SJCRH30 (cell line): ENCODE data around the gene CYP26B1. TPM values are rescaled to one million over a fixed set of nuclear protein-coding genes. Genes with fewer than 3 reads are reported as not detected.

ENCODE experiments used
- DNase-seq, 2 experiments: peaks; one replicate each; pipeline ENCODE4 v3.0.0-alpha.2; 2015 to 2020
- H3K27ac ChIP-seq: fragments of 250-450 bp; sonication (Bioruptor Pico); 2 replicates; pipeline ENCODE4 v1.5.1; 2020; ENCODE audit warnings: mild to moderate bottlenecking, moderate library complexity
- H3K27me3 ChIP-seq: fragments of 250-450 bp; sonication (Bioruptor Pico); 2 replicates; pipeline ENCODE4 v1.5.1; 2020; ENCODE audit warnings: mild to moderate bottlenecking, moderate library complexity
- H3K36me3 ChIP-seq: fragments of 250-450 bp; sonication (Bioruptor Pico); 2 replicates; pipeline ENCODE4 v1.5.1; 2020; ENCODE audit warnings: mild to moderate bottlenecking, moderate library complexity
- H3K4me1 ChIP-seq: fragments of 250-450 bp; sonication (Bioruptor Pico); 2 replicates; pipeline ENCODE4 v1.5.1; 2020; ENCODE audit warnings: mild to moderate bottlenecking, moderate library complexity
- H3K4me3 ChIP-seq: fragments of 250-450 bp; sonication (Bioruptor Pico); 2 replicates; pipeline ENCODE4 v1.5.1; 2020; ENCODE audit warnings: mild to moderate bottlenecking, moderate library complexity
- H3K9me3 ChIP-seq: fragments of 250-450 bp; sonication (Bioruptor Pico); replicated peaks from 2 replicates; pipeline ENCODE4 v1.5.1; 2020; ENCODE audit warnings: mild to moderate bottlenecking, moderate library complexity
- total RNA-seq: library from RNA; depleted of rRNA; stranded (reverse); fragments of >200 nt; shearing (Covaris generic); gene quantifications from 2 replicates; pipeline ENCODE4 v1.2.3, GENCODE V29; 2014

The CYP26B1 gene
- total RNA-seq, 1 experiment from 2014 or later: 9.7 TPM

DNA sequence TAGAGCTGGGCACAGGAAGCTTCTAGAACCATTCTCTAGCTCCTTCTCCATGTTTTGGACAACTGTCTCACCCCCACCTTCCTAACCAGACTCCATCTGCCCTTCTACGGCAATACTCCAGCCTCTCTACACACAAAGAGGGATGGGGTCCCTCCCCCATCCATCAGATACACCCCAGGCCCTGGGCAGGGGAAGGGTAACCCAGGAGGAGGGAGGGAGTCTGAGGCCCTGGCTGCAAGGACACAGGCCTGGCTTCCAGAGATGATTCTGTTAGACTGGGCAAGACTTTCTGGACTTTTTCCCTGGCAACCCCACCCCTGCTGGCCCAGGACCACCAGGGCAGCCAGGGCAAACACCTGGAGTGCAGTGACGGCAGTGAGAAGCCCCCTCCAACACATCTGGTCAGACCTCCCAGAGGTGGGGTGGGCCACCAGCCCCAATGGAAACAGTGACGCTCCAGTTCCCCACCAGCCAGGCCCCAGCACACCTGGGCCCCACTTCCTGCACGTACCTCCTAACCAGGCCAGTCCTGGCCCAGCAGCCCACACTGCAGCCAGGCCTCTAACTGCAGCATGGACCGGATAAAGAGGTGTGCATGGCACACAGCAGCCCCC, 6.5 kb downstream of the CYP26B1 start:
- no peak overlapping the region for H3K4me3 ChIP-seq
- no peaks in the 10 kb centered on the region for H3K36me3 ChIP-seq
- H3K4me1 ChIP-seq: peaks cover 38% of the 10 kb centered on the region
- H3K27me3 ChIP-seq: no peaks in the 10 kb centered on the region
- no peak overlapping the region for H3K27ac ChIP-seq
- DNase-seq: no peak
- no peaks in the 10 kb centered on the region for H3K9me3 ChIP-seq

DNA sequence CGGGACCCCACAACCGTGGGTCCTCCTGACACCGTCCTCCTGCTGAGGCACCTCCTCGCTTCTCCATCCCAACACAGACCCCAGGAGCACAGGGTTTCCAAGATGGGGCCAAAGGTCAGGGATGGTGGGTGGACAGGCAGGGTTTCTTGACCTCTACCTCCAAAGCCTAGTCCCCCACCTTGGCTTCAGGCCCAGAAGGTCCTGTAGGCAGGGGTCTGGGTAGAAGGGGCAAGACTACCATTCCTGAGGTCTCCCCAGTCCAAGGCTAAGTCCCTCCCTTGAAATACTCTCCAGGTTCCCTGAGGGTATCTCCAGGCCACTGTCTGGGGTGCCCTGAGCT, 7.1 kb downstream of the CYP26B1 start:
- Histone ChIP-seq H3K9me3 (no peaks in the 10 kb centered on the region), H3K27me3 (no peaks in the 10 kb centered on the region), H3K27ac (peak overlapping the region; percentile 91), H3K36me3 (no peaks in the 10 kb centered on the region), H3K4me1 (peaks cover 38% of the 10 kb centered on the region), H3K4me3 (no peak overlapping the region)
- no peak for DNase-seq

DNA sequence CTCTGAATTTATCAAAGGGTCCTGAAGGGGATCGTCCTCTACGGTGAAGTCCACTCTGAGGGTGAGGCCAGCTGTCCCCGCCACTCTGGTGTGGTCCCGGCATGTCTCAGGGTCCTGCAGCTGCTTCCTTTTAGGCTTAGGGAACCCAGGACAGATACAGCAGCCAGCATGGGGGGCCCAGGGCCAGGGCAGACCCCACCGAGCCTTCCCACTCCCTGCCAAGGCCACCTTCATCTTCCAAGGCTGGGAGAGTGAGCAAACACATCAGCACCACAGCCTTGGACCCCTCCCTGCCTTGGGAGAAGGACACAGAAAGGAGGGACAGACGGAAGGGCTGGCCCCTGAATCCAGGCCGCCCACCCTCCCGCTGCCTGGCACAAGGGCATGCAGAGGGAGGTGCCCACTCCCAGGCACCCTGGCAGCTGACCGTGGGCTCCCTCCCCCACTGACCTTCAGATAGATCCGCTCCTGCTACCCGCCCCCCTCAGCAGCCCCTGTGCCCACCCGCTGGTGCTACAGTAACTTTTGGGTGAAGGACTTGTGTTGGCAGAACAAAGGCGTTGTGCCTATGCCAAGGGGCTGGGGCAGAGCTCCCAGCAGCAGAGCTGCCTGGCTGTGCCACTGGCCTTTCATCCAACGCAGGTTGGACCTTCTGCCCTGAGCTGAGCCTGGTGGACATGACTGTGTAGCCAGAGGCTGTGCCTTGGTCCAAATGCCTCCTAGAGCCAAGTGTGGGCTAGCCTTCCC, 7.6 kb downstream of the CYP26B1 start:
- Histone ChIP-seq H3K4me1 (peaks cover 38% of the 10 kb centered on the region), H3K27me3 (no peaks in the 10 kb centered on the region), H3K9me3 (no peaks in the 10 kb centered on the region), H3K27ac (peak overlapping the region; percentile 91), H3K36me3 (no peaks in the 10 kb centered on the region), H3K4me3 (no peak overlapping the region)
- peak; percentile 92 for DNase-seq

DNA sequence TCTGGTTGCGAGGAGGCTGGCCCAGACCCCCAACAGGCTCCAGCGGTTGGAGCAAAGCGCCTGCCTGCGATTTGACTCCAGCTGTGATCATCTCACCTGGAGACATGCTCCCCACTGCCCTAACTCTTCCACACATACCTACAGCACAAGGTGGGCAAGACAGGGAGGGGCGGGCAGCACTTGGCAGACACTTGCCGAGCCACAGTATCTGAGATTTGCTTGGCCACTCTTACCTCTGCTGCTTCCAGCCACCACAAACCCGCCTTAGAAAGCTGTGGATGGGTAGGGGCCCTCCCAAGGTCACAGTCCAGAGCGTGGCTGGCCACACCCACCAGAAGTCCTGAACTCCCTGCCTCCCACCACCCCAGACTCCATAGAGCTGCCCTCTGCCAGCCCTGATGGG, 8.2 kb downstream of the CYP26B1 start:
- no peak for DNase-seq

DNA sequence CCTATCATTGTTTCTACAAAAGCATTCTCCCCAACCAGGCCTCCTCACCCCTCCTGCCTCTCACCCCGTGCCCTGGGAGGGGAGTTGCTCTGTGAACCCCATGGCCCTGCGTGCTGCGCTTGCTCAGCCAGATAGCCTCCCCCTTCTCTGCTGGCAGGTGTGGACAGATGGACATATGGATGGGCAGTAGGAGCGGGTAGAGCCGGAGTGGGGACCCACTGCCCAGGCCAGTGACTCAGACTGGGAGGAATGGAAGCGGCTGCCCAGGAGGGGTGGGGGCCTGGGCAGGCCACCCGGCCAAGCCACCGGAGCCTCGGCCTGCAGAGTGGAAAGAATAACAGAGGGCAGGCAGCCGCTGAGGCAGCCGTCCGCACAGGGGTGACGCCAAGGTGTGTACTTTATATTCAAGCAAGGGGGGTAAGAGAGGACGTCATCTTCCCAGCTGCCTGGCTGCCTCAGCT, 8.7 kb downstream of the CYP26B1 start:
- Histone ChIP-seq H3K27me3 (no peaks in the 10 kb centered on the region), H3K36me3 (no peaks in the 10 kb centered on the region), H3K4me3 (no peak overlapping the region), H3K9me3 (no peaks in the 10 kb centered on the region), H3K4me1 (peaks cover 38% of the 10 kb centered on the region), H3K27ac (peak overlapping the region; percentile 91)
- DNase-seq: no peak

More for the DNA sequence above, 8.2 kb downstream of the CYP26B1 start:
- no peaks in the 10 kb centered on the region for H3K36me3 ChIP-seq
- H3K9me3 ChIP-seq: no peaks in the 10 kb centered on the region
- H3K4me3 ChIP-seq: no peak overlapping the region
- peak overlapping the region; percentile 91 for H3K27ac ChIP-seq
- H3K4me1 ChIP-seq: peaks cover 38% of the 10 kb centered on the region
- H3K27me3 ChIP-seq: no peaks in the 10 kb centered on the region

DNA sequence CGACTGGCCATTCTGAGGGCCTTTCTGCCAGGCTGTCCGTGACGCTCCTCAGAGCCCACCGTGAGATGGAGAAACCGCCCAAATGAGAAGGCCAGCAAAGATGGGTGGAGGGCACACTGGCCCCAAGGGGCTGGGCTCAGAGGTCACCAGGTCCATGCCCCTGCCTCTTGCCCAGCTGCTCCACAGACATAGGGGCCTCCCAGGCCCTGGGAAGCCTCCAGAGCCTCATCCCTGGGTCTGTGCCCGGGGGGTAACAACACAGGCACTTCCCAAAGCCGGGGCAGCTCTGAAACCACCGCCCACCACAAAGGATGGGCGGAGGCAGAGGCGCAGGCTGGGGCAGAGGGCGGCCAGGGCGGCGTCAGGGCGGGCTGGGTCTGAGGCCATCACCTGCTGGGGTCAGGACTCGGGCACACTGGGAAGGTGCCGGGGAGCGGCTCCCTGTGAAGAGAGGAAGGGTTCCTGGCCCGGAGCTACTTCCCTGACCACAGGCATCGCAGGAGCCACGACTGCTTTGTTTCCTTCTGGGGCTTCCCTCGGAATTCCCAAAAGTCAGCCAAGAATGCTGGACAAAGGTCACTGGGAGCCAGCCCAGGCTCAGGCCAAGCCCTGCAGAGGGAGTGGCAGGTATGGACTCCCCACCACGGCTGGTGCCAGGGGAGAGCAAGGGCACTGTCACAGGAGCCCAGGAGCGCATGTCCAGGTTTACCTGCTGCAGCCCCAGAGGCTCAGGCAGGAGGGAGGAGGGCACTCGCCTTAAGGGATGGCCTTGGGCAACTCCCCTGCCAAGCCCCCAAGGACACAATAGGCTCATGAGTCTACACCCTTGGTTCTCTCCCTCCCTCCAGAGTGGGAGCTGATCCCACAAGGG, 9.4 kb downstream of the CYP26B1 start:
- no peaks in the 10 kb centered on the region for H3K27me3 ChIP-seq
- peaks cover 38% of the 10 kb centered on the region for H3K4me1 ChIP-seq
- no peaks in the 10 kb centered on the region for H3K9me3 ChIP-seq
- no peak overlapping the region for H3K4me3 ChIP-seq
- no peak overlapping the region; the same call in 1 of the 2 replicates for H3K27ac ChIP-seq
- H3K36me3 ChIP-seq: no peaks in the 10 kb centered on the region
- peak in 1 of 2 experiments; percentile 32 for DNase-seq

DNA sequence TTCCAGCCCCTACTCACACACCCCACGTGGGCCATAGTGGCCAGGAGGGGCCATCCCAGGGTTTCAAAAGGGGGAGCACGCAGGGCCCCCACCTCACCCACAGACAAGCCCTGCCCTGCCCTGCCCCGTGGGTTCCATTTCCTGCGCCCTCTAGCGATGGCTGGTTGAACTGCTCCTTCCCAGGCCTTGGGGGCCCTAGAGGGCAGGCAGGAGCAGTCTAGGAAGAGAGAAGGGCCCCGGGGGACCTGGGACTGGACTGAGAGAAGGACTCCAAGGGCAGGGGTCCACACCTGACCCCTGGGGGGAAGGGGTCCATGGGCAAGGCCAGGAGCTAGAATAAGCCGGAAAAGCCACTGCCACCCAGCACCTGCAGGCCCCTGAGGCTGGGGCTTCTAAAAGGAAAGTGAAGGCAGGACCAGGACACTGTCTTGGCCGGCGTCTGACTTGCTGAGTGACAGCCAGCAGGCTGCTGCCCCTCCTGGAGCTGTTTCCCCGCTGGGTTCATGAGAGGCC, 10.1 kb downstream of the CYP26B1 start:
- H3K36me3 ChIP-seq: no peaks in the 10 kb centered on the region
- DNase-seq: peak; percentile 66 to 81
- H3K27me3 ChIP-seq: no peaks in the 10 kb centered on the region
- H3K9me3 ChIP-seq: no peaks in the 10 kb centered on the region
- no peak overlapping the region; the same call in 1 of the 2 replicates for H3K27ac ChIP-seq
- peaks cover 38% of the 10 kb centered on the region for H3K4me1 ChIP-seq
- H3K4me3 ChIP-seq: no peak overlapping the region

DNA sequence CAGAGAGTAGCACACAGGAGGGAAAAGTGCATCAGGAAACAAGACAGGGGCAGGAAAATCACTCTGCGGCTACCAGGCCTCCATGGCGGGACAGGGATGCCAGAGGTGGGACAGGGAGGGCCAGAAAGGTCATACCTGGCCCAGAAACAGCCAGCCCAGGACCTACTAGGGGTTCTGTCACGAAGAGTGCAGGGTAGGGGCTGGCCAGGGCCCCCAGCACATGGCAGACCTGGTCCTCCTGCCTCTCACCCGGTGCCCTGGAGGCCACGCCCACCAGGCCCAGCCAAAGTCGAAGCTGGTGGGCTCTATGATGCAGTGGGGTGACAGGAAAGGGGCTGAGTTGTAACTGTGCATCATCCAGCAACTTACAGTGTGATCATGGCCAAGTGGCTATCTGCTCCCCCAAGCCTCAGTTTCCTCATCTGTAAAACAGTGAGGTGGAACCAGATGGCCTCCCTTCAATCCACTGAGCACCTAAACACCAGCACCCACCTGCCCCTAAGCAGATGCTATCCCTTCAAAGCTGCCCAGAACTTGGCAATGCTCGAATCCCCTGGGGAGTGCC, 10.6 kb downstream of the CYP26B1 start:
- no peak overlapping the region for H3K4me3 ChIP-seq
- H3K9me3 ChIP-seq: no peaks in the 10 kb centered on the region
- no peaks in the 10 kb centered on the region for H3K27me3 ChIP-seq
- H3K36me3 ChIP-seq: no peaks in the 10 kb centered on the region
- H3K27ac ChIP-seq: no peak overlapping the region
- no peak for DNase-seq
- H3K4me1 ChIP-seq: peaks cover 38% of the 10 kb centered on the region

DNA sequence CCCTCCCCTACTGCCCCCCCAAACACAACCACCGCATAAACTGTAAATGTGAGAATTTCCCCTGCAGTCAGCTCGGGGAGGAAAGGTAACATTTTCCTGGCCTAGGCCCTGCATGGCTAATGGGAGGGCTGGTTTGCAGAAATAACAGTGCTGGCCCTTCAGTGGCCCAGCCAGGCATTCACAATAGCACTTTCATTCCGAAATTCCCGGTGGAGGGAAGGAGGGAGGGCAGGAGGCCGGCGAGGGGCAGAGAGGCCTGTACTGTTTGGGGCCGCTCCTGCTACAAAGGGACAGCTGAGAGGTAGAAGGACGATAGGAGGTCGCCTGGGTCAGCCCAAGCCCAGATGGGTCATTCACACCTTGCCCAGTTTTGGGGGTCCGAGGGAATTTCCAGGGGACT, 11.3 kb downstream of the CYP26B1 start:
- Histone ChIP-seq H3K9me3 (no peaks in the 10 kb centered on the region), H3K4me1 (peaks cover 38% of the 10 kb centered on the region), H3K4me3 (no peak overlapping the region), H3K27ac (no peak overlapping the region), H3K36me3 (no peaks in the 10 kb centered on the region), H3K27me3 (no peaks in the 10 kb centered on the region)
- DNase-seq: peak in 1 of 2 experiments; percentile 53

DNA sequence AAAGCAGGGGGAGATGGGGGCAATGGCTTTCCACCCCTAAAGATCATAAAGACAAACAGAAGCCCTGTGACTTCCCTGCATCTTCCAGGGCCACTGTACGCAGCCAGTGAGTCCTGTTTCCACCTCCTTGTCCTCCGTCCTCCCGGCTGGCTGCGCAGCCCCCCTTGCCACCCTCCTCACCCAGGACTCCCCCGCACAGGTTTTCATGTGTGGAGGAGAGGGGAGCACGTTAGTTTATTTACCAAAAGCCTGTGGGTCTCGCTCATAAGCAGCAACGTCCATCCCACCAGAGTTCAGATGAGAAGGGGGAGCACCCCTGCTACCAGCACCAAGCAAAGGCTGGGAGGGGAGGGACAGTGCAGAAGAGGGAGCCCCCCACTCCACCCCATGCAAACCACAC, 11.7 kb downstream of the CYP26B1 start:
- DNase-seq: no peak
- Histone ChIP-seq H3K4me1 (peaks cover 42% of the 10 kb centered on the region), H3K4me3 (no peak overlapping the region), H3K27me3 (no peaks in the 10 kb centered on the region), H3K27ac (no peak overlapping the region), H3K9me3 (no peaks in the 10 kb centered on the region), H3K36me3 (no peaks in the 10 kb centered on the region)

DNA sequence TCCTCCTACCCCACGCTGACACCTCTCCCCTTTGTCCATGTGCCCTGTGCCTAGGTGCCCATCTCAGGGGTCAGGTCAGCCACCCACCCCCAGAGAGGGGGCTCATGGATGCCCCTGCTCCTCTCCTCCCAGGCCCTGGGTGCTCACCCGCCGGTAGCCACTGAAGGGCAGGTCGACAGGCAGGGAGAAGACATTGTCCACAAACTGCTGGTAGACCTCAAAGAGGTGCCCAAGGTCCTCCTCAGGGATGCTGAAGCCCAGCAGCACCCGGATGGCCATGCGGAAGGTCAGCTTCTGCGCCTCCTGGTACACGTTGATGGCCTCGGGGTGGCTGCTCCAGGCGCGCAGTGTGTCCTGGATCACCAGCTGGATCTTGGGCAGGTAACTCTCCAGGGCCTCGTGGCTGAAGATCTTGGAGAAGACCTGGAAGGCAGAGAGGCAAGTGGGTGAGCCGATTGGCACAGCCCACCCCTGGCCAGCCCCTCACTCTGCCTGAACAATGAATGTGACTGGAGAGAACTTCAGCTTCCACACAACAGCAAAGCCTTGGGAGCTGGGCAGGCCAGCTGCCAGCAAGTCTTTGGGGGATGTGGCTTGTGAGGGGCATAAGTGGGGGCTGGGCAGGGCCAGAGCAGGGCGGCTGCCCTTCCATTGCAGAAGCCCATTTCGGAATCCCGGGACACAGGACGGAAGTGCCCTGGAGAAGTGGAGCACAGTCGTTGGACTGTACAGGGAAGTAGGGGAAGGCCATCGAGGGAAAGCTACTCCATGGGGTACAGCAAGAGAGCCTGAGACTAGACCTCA, 12.5 kb downstream of the CYP26B1 start:
- Histone ChIP-seq H3K4me3 (no peak overlapping the region), H3K4me1 (peaks cover 42% of the 10 kb centered on the region), H3K36me3 (no peaks in the 10 kb centered on the region), H3K27ac (no peak overlapping the region), H3K9me3 (no peaks in the 10 kb centered on the region), H3K27me3 (no peaks in the 10 kb centered on the region)
- DNase-seq: no peak

DNA sequence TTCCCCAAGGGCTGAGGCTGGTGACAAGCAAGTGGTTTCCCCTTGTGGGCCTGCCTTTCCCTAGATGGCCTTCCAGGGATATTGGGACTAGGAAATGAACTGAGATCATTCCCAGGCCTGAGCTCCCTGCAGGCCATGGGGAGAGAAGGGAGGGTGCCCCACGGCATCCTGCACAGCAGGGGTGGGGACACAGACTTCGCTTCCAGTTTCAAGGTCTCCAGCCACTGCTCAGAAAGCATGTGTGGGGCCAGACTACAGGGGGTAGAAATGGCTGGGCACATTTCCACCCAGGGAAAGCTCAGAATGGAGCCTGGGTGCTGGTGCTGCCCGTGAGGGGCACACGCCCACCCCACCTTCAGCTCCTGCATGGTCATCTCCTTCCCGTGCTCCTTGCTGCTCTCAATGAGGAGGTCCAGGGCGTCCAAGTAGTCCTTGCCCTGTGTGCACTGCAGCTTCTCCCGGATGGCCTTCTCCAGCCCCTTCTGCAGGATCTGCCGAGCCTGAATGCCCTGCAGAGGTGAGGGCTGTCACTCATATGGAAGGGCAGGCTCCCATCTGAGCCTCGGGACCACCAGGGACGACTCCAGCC, 13.2 kb downstream of the CYP26B1 start:
- H3K9me3 ChIP-seq: no peaks in the 10 kb centered on the region
- no peak overlapping the region for H3K4me3 ChIP-seq
- peaks cover 38% of the 10 kb centered on the region for H3K4me1 ChIP-seq
- no peak overlapping the region for H3K27ac ChIP-seq
- no peak for DNase-seq
- no peaks in the 10 kb centered on the region for H3K36me3 ChIP-seq
- no peaks in the 10 kb centered on the region for H3K27me3 ChIP-seq

DNA sequence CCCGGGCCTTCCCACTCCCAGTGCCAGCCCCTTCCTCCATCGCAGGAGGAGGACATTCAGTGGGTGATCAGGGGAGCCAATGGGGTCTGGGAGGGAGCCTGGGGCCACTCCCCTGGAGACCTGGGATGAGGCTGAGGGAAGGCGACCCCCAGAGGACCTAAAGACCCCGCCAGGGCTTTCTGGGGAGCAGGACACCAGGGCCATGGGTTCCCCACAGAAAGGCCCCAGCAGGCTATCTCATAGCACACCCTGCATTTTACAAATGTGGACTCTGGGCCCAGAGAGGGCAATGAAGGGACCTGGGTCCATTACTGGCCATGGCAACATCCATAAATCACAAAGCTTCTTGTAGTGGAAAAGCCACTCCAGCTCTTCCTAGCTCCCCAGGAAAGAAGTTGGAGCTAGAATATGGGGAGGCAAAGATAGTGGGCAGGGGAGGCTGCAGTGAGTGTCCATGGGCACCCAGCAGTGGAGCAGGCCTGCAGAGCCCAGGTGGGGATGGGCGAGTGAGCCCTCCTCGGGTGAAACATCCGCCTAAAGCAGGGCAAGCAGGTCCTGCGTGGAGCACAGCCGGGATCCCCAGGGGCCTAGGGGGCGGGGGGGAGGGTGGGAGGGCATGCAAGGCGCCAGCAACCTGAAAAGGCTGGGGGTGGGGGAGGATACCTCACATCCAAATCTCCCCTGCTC, 13.8 kb downstream of the CYP26B1 start:
- no peak overlapping the region for H3K27ac ChIP-seq
- H3K36me3 ChIP-seq: no peaks in the 10 kb centered on the region
- H3K4me3 ChIP-seq: no peak overlapping the region
- H3K4me1 ChIP-seq: peaks cover 32% of the 10 kb centered on the region
- H3K27me3 ChIP-seq: no peaks in the 10 kb centered on the region
- no peaks in the 10 kb centered on the region for H3K9me3 ChIP-seq
- DNase-seq: no peak
